Lung (tissue), 12 donors: Measurements from ENCODE around the gene TMEM17. TPM values are rescaled to one million over a fixed set of nuclear protein-coding genes. Genes with fewer than 3 reads are reported as not detected.

Source experiments
- ATAC-seq: fragments of 200-7000 bp; cut with Tn5 transposase; one replicate; pipeline ENCODE4 v1.9.1; 2020; ENCODE audit warnings: moderate number of reproducible peaks; ENCODE audit not compliant: insufficient read depth, low FRiP score
- DNase-seq, 3 donors: peaks; one replicate each; pipeline ENCODE4 v3.0.0-alpha.2; 2013 to 2017
- H3K27ac ChIP-seq, 2 donors: one replicate each; pipeline ENCODE4 v1.5.1; 2013; ENCODE audit warnings: mild to moderate bottlenecking in 2 of 2, moderate library complexity in 2 of 2, control low read depth in 1 of 2, inconsistent platforms in 1 of 2, low read depth in 1 of 2, low read length in 1 of 2
- H3K27me3 ChIP-seq, 3 donors: one replicate each; pipeline ENCODE4 v1.5.1; 2013; ENCODE audit warnings: low read length in 2 of 3; ENCODE audit not compliant: control insufficient read depth in 3 of 3, insufficient read depth in 3 of 3
- H3K36me3 ChIP-seq, 4 donors: one replicate each; pipeline ENCODE4 v1.5.1; 2013; ENCODE audit warnings: low read length in 4 of 4, mild to moderate bottlenecking in 1 of 4, moderate library complexity in 1 of 4; ENCODE audit not compliant: control insufficient read depth in 4 of 4, insufficient read depth in 4 of 4
- H3K4me1 ChIP-seq, 5 donors: one replicate each; pipeline ENCODE4 v1.5.1; 2013; ENCODE audit warnings: low read length in 5 of 5, mild to moderate bottlenecking in 2 of 5, moderate library complexity in 1 of 5; ENCODE audit not compliant: control insufficient read depth in 5 of 5, insufficient read depth in 5 of 5
- H3K4me3 ChIP-seq: one replicate; pipeline ENCODE4 v1.5.1; 2013; ENCODE audit warnings: mild to moderate bottlenecking, control low read depth, moderate library complexity
- H3K9ac ChIP-seq, 2 donors: one replicate each; pipeline ENCODE4 v1.5.1; 2013; ENCODE audit warnings: low read length in 2 of 2, control low read depth in 1 of 2; ENCODE audit not compliant: insufficient read depth in 1 of 2
- H3K9me3 ChIP-seq, 4 donors: one replicate each; pipeline ENCODE4 v1.5.1; 2013; ENCODE audit warnings: low read length in 3 of 4, mild to moderate bottlenecking in 1 of 4, moderate library complexity in 1 of 4; ENCODE audit not compliant: control insufficient read depth in 4 of 4, insufficient read depth in 3 of 4
- CTCF ChIP-seq: IDR thresholded peaks from 2 replicates; pipeline ENCODE4 v1.5.1; 2012; ENCODE audit warnings: mild to moderate bottlenecking; ENCODE audit errors: control extremely low read depth, extremely low read depth
- WGBS, 2 donors: extraction: QIAGEN DNeasy Blood & Tissue Kit; methylation state at CpG; one replicate each; pipeline ENCODE4 v1.1.7; 2013; 5-methylcytosine and 5-hydroxymethylcytosine counted together
- polyA plus RNA-seq, 2 donors: library from polyadenylated mRNA; stranded (reverse); fragments of 200-250 nt; gene quantifications; one replicate each; pipeline ENCODE4 v1.2.1, GENCODE V29; 2013
- total RNA-seq, 2 donors: library from RNA; depleted of rRNA in 1 of 2; stranded (reverse); fragments of >200 nt in 1 of 2; gene quantifications; one replicate each; pipeline ENCODE4 v1.2.1, GENCODE V29; 2014 to 2021
- donor health status: control.
- donor health status: control.
- donor health status: Bipolar disorder and iron deficiency.
- donor health status: healthy.
- donor health status: DM: yes; HTN: yes; CAD: no.

The TMEM17 gene
- total and polyA plus RNA-seq, 4 donors = 1.6 to 3.9 (median 2.7) TPM

GRCh38 chr2:62456721-62457539, 49.1 kb downstream of the TMEM17 start:
- Histone ChIP-seq H3K9ac (no peak overlapping the region), H3K4me3 (peak overlapping the region; percentile 83), H3K27me3 (no peaks in the 10 kb centered on the region), H3K4me1 (peaks cover 0 to 14% (median 5%) of the 10 kb centered on the region in 5 donors), H3K36me3 (no peaks in the 10 kb centered on the region), H3K27ac (peak overlapping the region in 1 of 2 donors; percentile 82), H3K9me3 (no peaks in the 10 kb centered on the region)
- DNase-seq (peak; percentile 70 to 85 (median 72)), ATAC-seq (peak; percentile 95)
- WGBS, 2 donors = 7 to 8% methylated on average over 46 to 52 of the region's 52 CpGs
- peak; percentile 89 for TF ChIP-seq CTCF

- no peak for ATAC-seq
- Histone ChIP-seq H3K9ac (no peak overlapping the region), H3K4me3 (no peak overlapping the region), H3K27ac (no peak overlapping the region), H3K36me3 (no peaks in the 10 kb centered on the region), H3K4me1 (peaks cover 0 to 14% (median 5%) of the 10 kb centered on the region in 5 donors), H3K27me3 (no peaks in the 10 kb centered on the region), H3K9me3 (no peaks in the 10 kb centered on the region)
- WGBS, 2 donors = 92 to 93% methylated on average over 6 of the region's 6 CpGs
- DNase-seq = peak in 1 of 3 donors; percentile 4
- no peak for TF ChIP-seq CTCF
These were observed 49.9 kb downstream of the TMEM17 start for GRCh38 chr2:62455957-62456692.

- H3K9ac ChIP-seq = no peak overlapping the region
- H3K4me1 ChIP-seq = peaks cover 0 to 10% (median 5%) of the 10 kb centered on the region in 5 donors
- ATAC-seq (no peak), DNase-seq (peak in 2 of 3 donors; percentile 23 to 62)
- no peaks in the 10 kb centered on the region for H3K27me3 ChIP-seq
- H3K4me3 ChIP-seq = no peak overlapping the region
- no peak for TF ChIP-seq CTCF
- WGBS, 2 donors = 61 to 73% methylated on average over 3 of the region's 3 CpGs
- H3K9me3 ChIP-seq = no peaks in the 10 kb centered on the region
- no peaks in the 10 kb centered on the region for H3K36me3 ChIP-seq
- no peak overlapping the region for H3K27ac ChIP-seq
These were observed 52.0 kb downstream of the TMEM17 start for GRCh38 chr2:62453955-62454354.
